SU-DHL-6 (cell line): Measurements from ENCODE around the gene TTC39C.

Source experiments
- H2AFZ ChIP-seq: fragments of 200-600 bp; sonication (generic); 2 replicates; pipeline ENCODE4 v1.6.1; 2014; ENCODE audit warnings: low read depth, mild to moderate bottlenecking, moderate library complexity, mixed read lengths, antibody characterized with exemption, low read length; ENCODE audit not compliant: severe bottlenecking
- H3F3A ChIP-seq: fragments of 200-600 bp; shearing (Covaris generic); 2 replicates; pipeline ENCODE4 v1.6.0; 2016; ENCODE audit warnings: antibody characterized with exemption, mild to moderate bottlenecking; ENCODE audit not compliant: insufficient read depth
- H3K27ac ChIP-seq: fragments of 200-600 bp; sonication (generic); 2 replicates; pipeline ENCODE4 v1.5.1; 2016; ENCODE audit warnings: low read depth, mild to moderate bottlenecking, low read length, moderate library complexity, mixed read lengths
- H3K27me3 ChIP-seq: fragments of 200-600 bp; sonication (generic), shearing (Covaris generic); 2 replicates; pipeline ENCODE4 v1.6.0; 2014; ENCODE audit warnings: mild to moderate bottlenecking, low read length
- H3K36me3 ChIP-seq: fragments of 200-600 bp; sonication (generic); 2 replicates; pipeline ENCODE4 v1.6.1; 2014; ENCODE audit warnings: mild to moderate bottlenecking, low read length, mixed read lengths
- H3K4me2 ChIP-seq: fragments of 300-600, 200-600 bp; shearing (Covaris generic), sonication (generic); 2 replicates; pipeline ENCODE4 v1.6.0; 2014; ENCODE audit warnings: low read length, low read depth, mild to moderate bottlenecking; ENCODE audit not compliant: poor library complexity, severe bottlenecking
- H3K4me3 ChIP-seq: fragments of 200-600 bp; sonication (generic); 2 replicates; pipeline ENCODE4 v1.5.1; 2014; ENCODE audit warnings: antibody characterized with exemption, low read length, mild to moderate bottlenecking, mixed read lengths; ENCODE audit not compliant: insufficient read depth, poor library complexity, severe bottlenecking
- H3K79me2 ChIP-seq: fragments of 200-600 bp; sonication (generic); 2 replicates; pipeline ENCODE4 v1.6.1; 2014; ENCODE audit warnings: mild to moderate bottlenecking, low read length, moderate library complexity; ENCODE audit not compliant: insufficient read depth
- H3K9ac ChIP-seq: fragments of 200-600 bp; sonication (generic); 2 replicates; pipeline ENCODE4 v1.7.0; 2014; ENCODE audit warnings: mild to moderate bottlenecking, low read length
- H3K9me2 ChIP-seq: fragments of 200-600 bp; sonication (generic); replicated peaks from 2 replicates; pipeline ENCODE4 v1.6.1; 2014; ENCODE audit warnings: low read length; ENCODE audit not compliant: insufficient read depth
- H3K9me3 ChIP-seq: fragments of 200-600 bp; sonication (generic); 2 replicates; pipeline ENCODE4 v1.6.1; 2014; ENCODE audit warnings: low read length, mixed read lengths; ENCODE audit not compliant: insufficient read depth
- H4K20me1 ChIP-seq: fragments of 200-600 bp; sonication (generic); 2 replicates; pipeline ENCODE4 v1.6.1; 2014; ENCODE audit warnings: low read depth, mild to moderate bottlenecking, antibody characterized with exemption, low read length, moderate library complexity, mixed read lengths
- EZH2phosphoT487 ChIP-seq: fragments of 200-600 bp; sonication (generic), shearing (Covaris generic); conservative IDR thresholded peaks from 2 replicates; pipeline ENCODE4 v1.6.1; 2018; ENCODE audit warnings: mild to moderate bottlenecking, antibody characterized with exemption, low read length, moderate library complexity, mixed read lengths
- TF ChIP-seq, protein P1 (sequence below): fragments of 200-600 bp; sonication (generic); IDR thresholded peaks from one replicate; pipeline ENCODE4 v1.5.1; 2017; ENCODE audit warnings: antibody characterized with exemption, mild to moderate bottlenecking, low read length, moderate library complexity; ENCODE audit not compliant: insufficient read depth, poor library complexity, severe bottlenecking

The TTC39C gene

DNA sequence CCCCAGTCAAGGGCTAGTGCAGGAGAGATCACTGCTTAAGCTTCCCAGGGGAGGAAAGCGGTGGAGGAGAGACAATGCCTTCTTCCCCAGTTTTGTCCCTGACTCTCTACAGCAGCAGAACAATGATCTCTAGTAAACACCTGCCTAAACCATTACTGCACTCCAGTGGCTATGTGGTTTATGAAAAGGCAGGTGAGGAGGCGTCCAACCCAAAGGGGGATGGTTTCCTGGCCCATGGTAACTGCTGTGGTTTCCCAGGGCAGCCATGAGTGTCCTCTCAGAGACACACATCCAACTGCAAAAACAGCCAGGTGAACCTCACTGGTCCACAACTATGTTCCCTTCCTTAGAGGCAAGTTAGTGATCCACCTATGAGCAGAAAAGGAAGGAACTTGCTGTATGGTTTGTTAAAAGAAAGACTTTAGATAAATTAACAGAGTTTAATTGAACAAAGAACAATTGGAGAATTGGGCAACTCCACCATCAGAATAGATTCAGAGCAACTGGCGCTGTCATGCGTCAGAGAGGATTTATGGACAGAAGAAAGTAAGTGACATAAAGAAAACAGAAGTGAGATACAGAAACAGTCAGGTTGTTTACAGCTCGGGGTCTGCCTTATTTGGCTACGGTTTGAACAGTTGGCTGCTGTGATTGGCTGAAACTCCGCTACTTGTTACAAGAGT, 4.8 kb upstream of the TTC39C start:
- Histone ChIP-seq H3K27me3 (no peaks in the 10 kb centered on the region), H3K4me2 (peak overlapping the region; percentile 60), H3F3A (peaks cover 17% of the 10 kb centered on the region), H4K20me1 (no peaks in the 10 kb centered on the region), H3K9me2 (no peaks in the 10 kb centered on the region), H3K4me3 (peak overlapping the region; percentile 16), H3K79me2 (no peaks in the 10 kb centered on the region), H3K27ac (peak overlapping the region; percentile 68), H3K36me3 (no peaks in the 10 kb centered on the region), H3K9me3 (no peaks in the 10 kb centered on the region), H2AFZ (no peak overlapping the region), H3K9ac (no peak overlapping the region)
- TF ChIP-seq EZH2phosphoT487, result no peak
- TF ChIP-seq, protein P1, sequence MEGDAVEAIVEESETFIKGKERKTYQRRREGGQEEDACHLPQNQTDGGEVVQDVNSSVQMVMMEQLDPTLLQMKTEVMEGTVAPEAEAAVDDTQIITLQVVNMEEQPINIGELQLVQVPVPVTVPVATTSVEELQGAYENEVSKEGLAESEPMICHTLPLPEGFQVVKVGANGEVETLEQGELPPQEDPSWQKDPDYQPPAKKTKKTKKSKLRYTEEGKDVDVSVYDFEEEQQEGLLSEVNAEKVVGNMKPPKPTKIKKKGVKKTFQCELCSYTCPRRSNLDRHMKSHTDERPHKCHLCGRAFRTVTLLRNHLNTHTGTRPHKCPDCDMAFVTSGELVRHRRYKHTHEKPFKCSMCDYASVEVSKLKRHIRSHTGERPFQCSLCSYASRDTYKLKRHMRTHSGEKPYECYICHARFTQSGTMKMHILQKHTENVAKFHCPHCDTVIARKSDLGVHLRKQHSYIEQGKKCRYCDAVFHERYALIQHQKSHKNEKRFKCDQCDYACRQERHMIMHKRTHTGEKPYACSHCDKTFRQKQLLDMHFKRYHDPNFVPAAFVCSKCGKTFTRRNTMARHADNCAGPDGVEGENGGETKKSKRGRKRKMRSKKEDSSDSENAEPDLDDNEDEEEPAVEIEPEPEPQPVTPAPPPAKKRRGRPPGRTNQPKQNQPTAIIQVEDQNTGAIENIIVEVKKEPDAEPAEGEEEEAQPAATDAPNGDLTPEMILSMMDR, result no peak

DNA sequence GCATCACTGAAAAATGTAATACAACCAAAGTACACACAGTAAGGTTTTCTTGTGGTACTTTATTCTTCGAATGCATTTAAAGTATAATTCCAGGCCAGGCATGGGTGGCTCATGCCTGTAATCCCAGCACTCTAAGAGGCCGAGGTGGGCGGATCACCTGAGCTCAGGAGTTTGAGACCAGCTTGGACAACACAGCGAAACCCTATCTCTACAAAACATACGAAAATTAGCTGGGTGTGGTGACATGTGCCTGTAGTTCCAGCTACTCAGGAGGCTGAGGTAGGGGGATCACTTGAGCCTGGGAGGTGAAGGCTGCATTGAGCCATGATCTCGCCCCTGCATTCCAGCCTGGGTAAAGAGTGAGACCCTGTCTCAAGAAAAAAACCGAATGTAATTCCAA, 3.9 kb upstream of the TTC39C start:
- Histone ChIP-seq H3K36me3 (no peaks in the 10 kb centered on the region), H3K79me2 (no peaks in the 10 kb centered on the region), H3K9ac (no peak overlapping the region), H2AFZ (no peak overlapping the region), H3K9me2 (no peaks in the 10 kb centered on the region), H3F3A (peaks cover 17% of the 10 kb centered on the region), H3K27me3 (no peaks in the 10 kb centered on the region), H3K9me3 (no peaks in the 10 kb centered on the region), H3K4me3 (no peak overlapping the region), H3K27ac (peak overlapping the region; percentile 68; the same call in 1 of the 2 replicates), H4K20me1 (no peaks in the 10 kb centered on the region), H3K4me2 (peak overlapping the region; percentile 60)
- TF ChIP-seq, protein P1, result no peak
- no peak for TF ChIP-seq EZH2phosphoT487

DNA sequence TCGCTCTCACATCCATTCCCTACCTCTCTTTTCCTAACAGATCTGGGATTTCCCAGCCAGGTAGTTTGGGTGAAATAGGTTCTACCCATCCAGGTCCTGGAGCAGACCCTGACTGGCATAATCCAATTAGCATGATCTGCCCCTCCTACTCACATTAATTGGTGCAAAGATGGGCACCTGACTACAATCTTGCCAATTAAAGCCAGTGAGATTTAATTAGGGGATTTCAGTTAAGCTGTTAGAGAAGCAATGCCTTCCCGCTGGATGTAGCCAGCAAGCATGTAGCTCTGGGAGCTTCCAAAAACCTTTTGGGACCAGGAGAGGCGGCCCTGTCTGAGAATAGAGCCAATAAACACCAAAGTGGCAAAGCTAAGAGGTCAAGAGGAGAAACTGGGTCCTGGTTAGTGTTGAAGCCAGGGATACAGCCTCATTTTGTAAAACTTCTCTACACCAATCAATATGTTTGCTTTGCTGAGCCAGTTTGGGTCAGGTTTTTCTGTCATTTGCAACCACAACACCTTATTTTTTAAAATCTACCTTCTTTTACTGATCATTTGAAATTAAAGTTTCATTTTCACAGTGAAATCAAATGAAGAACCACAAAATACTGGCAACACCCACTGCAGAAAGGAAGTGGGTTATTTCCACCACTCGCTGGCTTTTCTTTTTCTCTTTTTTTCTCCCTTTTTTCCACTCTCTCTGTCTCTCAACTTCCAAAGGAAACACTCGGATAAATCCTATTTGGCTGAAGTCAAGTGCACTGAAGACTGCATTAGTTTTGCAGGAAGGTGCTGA, 3.2 kb upstream of the TTC39C start:
- no peak overlapping the region for H3K4me3 ChIP-seq
- peak overlapping the region; percentile 1 for H3K4me2 ChIP-seq

More for the DNA sequence above, 3.2 kb upstream of the TTC39C start:
- H3K27ac ChIP-seq, result no peak overlapping the region
- TF ChIP-seq EZH2phosphoT487, result no peak
- TF ChIP-seq, protein P1, result no peak
- no peaks in the 10 kb centered on the region for H3K27me3 ChIP-seq
- H3K9ac ChIP-seq, result no peak overlapping the region
- no peak overlapping the region for H2AFZ ChIP-seq
- peaks cover 24% of the 10 kb centered on the region for H3F3A ChIP-seq
- H3K9me2 ChIP-seq, result no peaks in the 10 kb centered on the region
- no peaks in the 10 kb centered on the region for H3K36me3 ChIP-seq
- no peaks in the 10 kb centered on the region for H3K79me2 ChIP-seq
- no peaks in the 10 kb centered on the region for H3K9me3 ChIP-seq
- H4K20me1 ChIP-seq, result peaks cover 3% of the 10 kb centered on the region; the same call in 1 of the 2 replicates
